Prostate gland (tissue), 2 donors: ENCODE results near the gene TRIM37. TPM values are rescaled to one million over a fixed set of nuclear protein-coding genes. Genes with fewer than 3 reads are reported as not detected.

Experiments
- DNase-seq: peaks from one replicate; pipeline ENCODE4 v3.0.0-alpha.2; 2019; ENCODE audit warnings: low spot score
- H3K27ac ChIP-seq, 2 donors: fragments of 200-600 bp; sonication (generic); 2 replicates each; pipeline ENCODE4 v1.5.1; 2017 to 2019
- H3K27me3 ChIP-seq: fragments of 200-600 bp; sonication (generic); replicated peaks from 2 replicates; pipeline ENCODE4 v1.5.1; 2019; ENCODE audit not compliant: insufficient read depth
- H3K36me3 ChIP-seq, 2 donors: fragments of 200-600 bp; sonication (generic); 1 replicate in 1 of 2; 2 replicates in 1 of 2; pipeline versions ENCODE4 v1.5.1 to v1.8.1; 2017 to 2019
- H3K4me1 ChIP-seq: fragments of 200-600 bp; sonication (generic); replicated peaks from 2 replicates; pipeline ENCODE4 v1.5.1; 2019
- H3K4me3 ChIP-seq, 2 donors: fragments of 200-600 bp; sonication (generic); 2 replicates each; pipeline ENCODE4 v1.5.1; 2017 to 2019
- H3K9me3 ChIP-seq: fragments of 200-600 bp; sonication (generic); 2 replicates; pipeline ENCODE4 v1.5.1; 2017
- CTCF ChIP-seq, 4 experiments: fragments of 200-600 bp in 2 of 4; fragments of 450-650 bp in 2 of 4; sonication (generic) in 2 of 4; IDR thresholded peaks; 1 replicate in 3 of 4; 2 replicates in 1 of 4; pipeline ENCODE4 v1.5.1; 2016 to 2019; ENCODE audit warnings: antibody characterized with exemption in 4 of 4, mild to moderate bottlenecking in 2 of 4, moderate library complexity in 2 of 4
- POLR2A ChIP-seq: fragments of 450-650 bp; IDR thresholded peaks from one replicate; pipeline ENCODE4 v1.6.1; 2016; ENCODE audit warnings: antibody characterized with exemption, mild to moderate bottlenecking
- POLR2AphosphoS5 ChIP-seq: sonication (generic); formaldehyde crosslinking; IDR thresholded peaks from one replicate; pipeline ENCODE4 v1.6.1; 2017; ENCODE audit warnings: antibody characterized with exemption
- WGBS: methylation state at CpG from one replicate; pipeline ENCODE4 v1.1.5; 2018; 5-methylcytosine and 5-hydroxymethylcytosine counted together
- intact Hi-C: fragments of 100-400 bp; cut with DNase I; formaldehyde crosslinking; loops from one replicate; pipeline ENCODE4 v1.14.2; 2022
- total RNA-seq, 2 donors: library from RNA; depleted of rRNA; stranded (reverse); fragments of >200 nt; gene quantifications; one replicate each; pipeline ENCODE4 v1.1.0, GENCODE V29; 2016

TRIM37 gene
- total RNA-seq, 2 donors from 2014 or later: 22.6 to 55.5 TPM

GRCh38 chr17:59111539-59111938, 4.9 kb upstream of the TRIM37 start:
- Histone ChIP-seq H3K9me3 (no peaks in the 10 kb centered on the region), H3K27me3 (no peaks in the 10 kb centered on the region), H3K36me3 (no peaks in the 10 kb centered on the region), H3K4me3 (no peak overlapping the region), H3K4me1 (peaks cover 2% of the 10 kb centered on the region), H3K27ac (no peak overlapping the region)
- 88% methylated on average over 3 of the region's 3 CpGs for whole genome bisulfite sequencing
- intact Hi-C loops: no loop called here
- DNase-seq: no peak
- TF ChIP-seq POLR2AphosphoS5: no peak
- TF ChIP-seq CTCF (IDR thresholded peaks at IDR 0.05): no peak
- no peak for TF ChIP-seq POLR2A

- intact Hi-C loops: no loop called here
- Histone ChIP-seq H3K36me3 (no peaks in the 10 kb centered on the region), H3K27me3 (no peaks in the 10 kb centered on the region), H3K9me3 (no peaks in the 10 kb centered on the region), H3K27ac (no peak overlapping the region), H3K4me1 (peaks cover 2% of the 10 kb centered on the region), H3K4me3 (no peak overlapping the region)
- DNase-seq: no peak
- TF ChIP-seq POLR2AphosphoS5 (no peak), CTCF (IDR thresholded peaks at IDR 0.05) (no peak), POLR2A (no peak)
Observed at GRCh38 chr17:59110973-59111372, 4.3 kb upstream of the TRIM37 start.

GRCh38 chr17:59108400-59109102, 1.9 kb upstream of the TRIM37 start:
- Histone ChIP-seq H3K9me3 (no peaks in the 10 kb centered on the region), H3K27me3 (no peaks in the 10 kb centered on the region), H3K4me3 (no peak overlapping the region), H3K36me3 (no peaks in the 10 kb centered on the region), H3K4me1 (peaks cover 2% of the 10 kb centered on the region), H3K27ac (no peak overlapping the region)
- intact Hi-C loops: loop anchor here (5.0 kb wide), 1 partner anchor 49 kb away; the partner anchor contains the start of genes PRR11 and SKA2
- WGBS: 87% methylated on average over 7 of the region's 7 CpGs
- TF ChIP-seq POLR2A: no peak
- TF ChIP-seq CTCF (IDR thresholded peaks at IDR 0.05): no peak
- TF ChIP-seq POLR2AphosphoS5: no peak
- no peak for DNase-seq

- WGBS: under 1% methylated on average over 10 of the region's 10 CpGs
- intact Hi-C loops: loop anchor here (5.0 kb wide), 1 partner anchor 50 kb away; the partner anchor contains the start of genes PRR11 and SKA2
- TF ChIP-seq POLR2AphosphoS5: no peak
- TF ChIP-seq POLR2A: no peak
- TF ChIP-seq CTCF (IDR thresholded peaks at IDR 0.05): no peak
Observed at GRCh38 chr17:59107306-59107670, 608 bp upstream of the TRIM37 start.

GRCh38 chr17:59105852-59106462, 723 bp downstream of the TRIM37 start:
- TF ChIP-seq POLR2A (no peak), CTCF (IDR thresholded peaks at IDR 0.05) (no peak), POLR2AphosphoS5 (no peak)
- DNase-seq: peak; percentile 65

More at GRCh38 chr17:59107306-59107670, 608 bp upstream of the TRIM37 start:
- Histone ChIP-seq H3K4me1 (peaks cover 2% of the 10 kb centered on the region), H3K27ac (peak overlapping the region; percentile 91), H3K9me3 (no peaks in the 10 kb centered on the region), H3K36me3 (no peaks in the 10 kb centered on the region), H3K27me3 (no peaks in the 10 kb centered on the region), H3K4me3 (peak overlapping the region; percentile 87 to 89)
- no peak for DNase-seq

More at GRCh38 chr17:59105852-59106462, 723 bp downstream of the TRIM37 start:
- peak overlapping the region; percentile 87 to 89 for H3K4me3 ChIP-seq
- H3K27me3 ChIP-seq: no peaks in the 10 kb centered on the region
- intact Hi-C loops: loop anchor here (5.0 kb wide), 1 partner anchor 51 kb away; the partner anchor contains the start of genes PRR11 and SKA2
- WGBS: under 1% methylated on average over 18 of the region's 18 CpGs
- no peaks in the 10 kb centered on the region for H3K36me3 ChIP-seq
- H3K9me3 ChIP-seq: no peaks in the 10 kb centered on the region
- peaks cover 2% of the 10 kb centered on the region for H3K4me1 ChIP-seq
- H3K27ac ChIP-seq: peak overlapping the region; percentile 91
